Dermis microvascular lymphatic vessel endothelial cell (primary cell): ENCODE measurements around the gene ZNF619. TPM values are rescaled to one million over a fixed set of nuclear protein-coding genes. Genes with fewer than 3 reads are reported as not detected.
A peak's percentile ranks its signal among the peaks of the same experiment; 100 is the strongest.

ENCODE experiments used
- DNase-seq, 2 donors: peaks; one replicate each; pipeline versions ENCODE4 v3.0.0 to v3.0.0-alpha.2; 2010; ENCODE audit warnings: low read depth in 2 of 2
- total RNA-seq: library from RNA; depleted of rRNA; stranded (reverse); fragments of >200 nt; gene quantifications from 2 replicates; pipeline ENCODE4 v1.2.1, GENCODE V29; 2014

ZNF619 gene
- total RNA-seq, 1 donor from 2014 or later: 5.8 TPM

DNA sequence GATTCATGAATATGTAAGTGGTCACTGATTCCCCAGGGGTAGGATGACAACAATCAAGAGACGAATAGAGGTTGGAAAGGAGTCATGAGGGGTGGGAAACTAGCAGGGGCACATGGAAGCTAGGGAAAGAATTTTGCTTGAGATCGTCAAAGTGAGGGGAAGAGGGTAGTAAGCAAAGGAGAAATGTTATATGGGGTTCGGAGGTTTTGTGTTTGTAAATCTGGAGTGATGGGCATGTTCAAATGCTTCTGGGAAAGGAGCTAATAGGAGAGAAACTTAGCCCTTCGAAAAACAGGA is 11.9 kb upstream of the ZNF619 start:
- no peak for DNase-seq

- DNase-seq: no peak
Measured at GRCh38 chr3:40465456-40465855, 11.5 kb upstream of the ZNF619 start.

GRCh38 chr3:40468018-40468417 is 8.9 kb upstream of the ZNF619 start:
- no peak for DNase-seq

- DNase-seq: no peak
Measured at GRCh38 chr3:40470701-40471100, 6.2 kb upstream of the ZNF619 start.

DNA sequence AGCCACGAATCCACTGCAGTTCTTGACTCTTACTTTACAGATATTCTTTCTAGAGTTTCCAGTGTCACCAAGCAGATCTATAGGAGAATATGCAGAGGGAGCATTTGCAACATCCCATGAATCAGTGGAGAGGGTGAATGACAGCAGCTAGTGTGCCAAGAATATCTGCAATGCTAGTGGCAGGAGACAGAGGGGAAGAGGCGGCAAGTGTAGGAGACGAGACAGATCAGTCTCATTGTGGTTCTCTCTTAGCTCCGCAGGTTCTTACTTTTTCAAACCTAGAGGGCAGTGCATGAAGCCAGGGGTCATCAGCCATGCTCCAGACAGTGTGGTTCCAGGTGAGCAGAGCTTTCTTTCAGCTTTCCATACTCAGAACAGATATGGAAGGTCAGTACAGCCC is 744 bp downstream of the ZNF619 start:
- no peak for DNase-seq

DNA sequence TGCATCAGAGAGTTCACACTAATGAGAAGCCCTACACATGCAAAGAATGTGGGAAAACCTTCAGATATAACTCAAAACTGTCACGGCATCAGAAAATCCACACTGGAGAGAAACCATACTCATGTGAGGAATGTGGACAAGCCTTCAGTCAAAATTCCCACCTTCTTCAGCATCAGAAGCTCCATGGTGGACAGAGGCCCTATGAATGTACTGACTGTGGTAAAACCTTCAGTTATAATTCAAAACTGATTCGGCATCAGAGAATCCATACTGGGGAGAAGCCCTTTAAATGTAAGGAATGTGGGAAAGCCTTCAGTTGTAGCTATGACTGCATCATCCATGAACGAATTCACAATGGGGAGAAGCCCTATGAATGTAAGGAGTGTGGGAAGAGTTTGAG is 10.2 kb downstream of the ZNF619 start:
- no peak for DNase-seq

DNA sequence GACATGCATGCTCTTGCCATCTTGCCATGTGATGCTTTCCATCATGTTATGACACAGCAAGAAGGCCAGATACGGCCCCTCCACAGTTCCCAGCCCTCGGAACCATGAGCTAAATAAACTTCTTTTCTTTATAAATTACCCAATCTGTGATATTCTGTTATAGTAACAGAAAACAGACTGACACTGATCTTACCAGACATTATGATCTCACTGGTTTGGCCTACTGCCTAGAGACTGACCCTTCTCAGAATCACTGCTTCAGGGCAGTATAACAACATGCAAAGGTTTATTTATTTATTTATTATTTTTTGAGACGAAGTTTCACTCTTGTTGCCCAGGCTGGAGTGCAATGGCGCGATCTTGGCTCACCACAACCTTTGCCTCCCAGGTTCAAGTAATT is 14.0 kb downstream of the ZNF619 start:
- no peak for DNase-seq

- DNase-seq: no peak
Measured at GRCh38 chr3:40494698-40495097, 17.8 kb downstream of the ZNF619 start.

DNA sequence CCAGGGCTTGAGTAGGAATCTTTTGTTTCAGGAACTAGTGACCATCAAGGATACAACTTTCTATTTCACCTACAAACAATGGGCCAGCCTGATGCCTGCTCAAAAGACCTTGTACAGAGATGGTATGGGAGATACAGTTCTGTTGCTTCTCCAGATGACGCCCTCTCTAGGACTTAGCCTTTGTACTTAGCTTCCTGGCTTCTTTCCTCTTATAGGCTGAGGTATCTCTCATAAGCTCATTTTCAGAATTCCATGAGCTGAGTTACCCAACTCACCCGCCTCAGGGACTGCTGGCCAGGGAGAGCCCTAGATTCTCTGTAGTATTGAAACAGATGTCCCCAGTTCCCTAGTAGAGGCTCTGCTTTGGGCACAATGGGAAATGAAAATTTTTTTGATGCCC is 20.4 kb downstream of the ZNF619 start:
- no peak for DNase-seq

- DNase-seq: no peak
Measured at GRCh38 chr3:40499952-40500351, 23.0 kb downstream of the ZNF619 start.

- DNase-seq: no peak
Measured at GRCh38 chr3:40502034-40502433, 25.1 kb downstream of the ZNF619 start.

- peak; percentile 98 to 99 for DNase-seq
Measured at GRCh38 chr3:40504636-40505430, 27.9 kb downstream of the ZNF619 start.

- peak; percentile 86 to 87 for DNase-seq
Measured at GRCh38 chr3:40505599-40506462, 28.9 kb downstream of the ZNF619 start, which contains the start of gene ZNF620. Gene ZNF620, plus strand, starts transcription at chr3:40506039. Its CDS starts 314 bp downstream, at chr3:40506353.

- no peak for DNase-seq
Measured at GRCh38 chr3:40511031-40511718, 34.3 kb downstream of the ZNF619 start.

GRCh38 chr3:40516201-40516600 is 39.3 kb downstream of the ZNF619 start:
- no peak for DNase-seq

GRCh38 chr3:40518067-40518466 is 41.1 kb downstream of the ZNF619 start:
- no peak for DNase-seq

DNA sequence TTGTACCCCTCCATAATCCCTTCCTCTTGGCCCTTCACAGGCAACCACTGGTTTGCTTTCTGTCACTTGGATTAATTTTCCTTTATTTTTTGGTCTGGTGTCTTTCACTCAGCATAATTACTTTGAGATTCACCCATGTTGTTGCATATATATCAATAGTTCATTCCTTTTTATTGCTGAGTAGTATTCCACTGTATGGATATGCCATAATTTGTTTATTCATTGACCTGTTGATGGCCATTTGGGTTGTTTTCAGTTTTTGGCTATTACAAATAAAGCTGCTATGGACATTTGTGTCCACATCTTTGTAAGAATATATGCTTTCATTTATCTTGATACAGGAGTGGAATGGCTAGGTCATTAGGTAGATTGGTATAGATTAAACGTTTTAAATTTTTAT is 41.9 kb downstream of the ZNF619 start:
- no peak for DNase-seq

DNA sequence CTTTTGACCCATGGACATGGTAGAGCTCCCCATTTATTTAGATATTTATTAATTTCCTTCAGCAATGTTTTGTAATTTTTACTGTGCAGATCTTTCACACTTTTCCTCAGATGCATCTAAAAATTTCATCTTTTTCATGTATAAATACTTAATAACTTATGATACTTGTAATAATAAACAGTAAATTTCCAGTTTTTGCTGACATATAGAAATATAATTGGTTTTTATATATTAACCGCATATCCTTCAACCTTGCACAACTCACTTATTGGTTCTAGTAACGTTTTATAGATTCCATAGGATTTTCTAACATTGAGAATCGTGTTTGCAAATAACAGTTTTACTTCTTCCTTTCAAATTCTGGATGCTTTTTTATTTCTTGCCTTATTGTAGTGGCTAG is 44.3 kb downstream of the ZNF619 start:
- no peak for DNase-seq

- peak in 1 of 2 donors; percentile 1 for DNase-seq
Measured at GRCh38 chr3:40523781-40524180, 46.9 kb downstream of the ZNF619 start.

- no peak for DNase-seq
Measured at GRCh38 chr3:40524222-40524567, 47.3 kb downstream of the ZNF619 start.

DNA sequence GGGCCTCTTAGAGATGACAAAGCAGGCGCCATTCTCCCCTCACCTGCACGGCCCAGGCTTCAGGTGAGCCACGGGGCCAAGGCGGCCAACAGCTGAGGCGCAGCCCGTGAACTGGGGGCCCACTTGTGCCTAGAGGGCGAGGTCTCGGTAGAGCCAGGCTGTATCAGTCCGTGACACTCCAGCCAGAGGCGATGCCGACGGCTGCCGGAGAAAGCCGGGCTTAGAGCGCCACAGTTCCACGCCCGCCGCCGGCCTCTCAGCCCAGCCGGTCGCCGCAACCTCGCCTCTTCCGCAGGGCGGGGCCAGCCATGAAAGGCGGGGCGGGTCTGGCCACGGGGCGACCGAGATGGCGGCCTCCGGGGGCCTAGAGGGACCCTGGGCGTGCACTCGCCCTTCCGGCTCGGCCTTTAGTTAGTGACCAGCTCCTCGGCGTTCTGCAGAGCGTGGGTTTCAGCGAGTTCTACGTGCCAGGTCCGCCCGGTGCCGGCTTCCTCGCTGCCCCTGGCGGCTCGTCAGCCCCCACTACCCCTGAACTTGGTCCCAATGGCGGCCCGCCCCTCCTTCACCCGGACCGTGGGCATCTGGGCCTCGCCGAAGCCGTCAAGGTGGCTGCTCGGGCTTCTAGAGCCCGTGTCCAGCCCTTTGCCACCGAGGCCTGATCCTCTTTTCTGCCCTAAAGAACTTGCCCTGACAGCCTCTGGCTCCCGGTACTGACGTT is 47.8 kb downstream of the ZNF619 start, which contains the start of gene ZNF621:
Gene ZNF621, plus strand, starts transcription at position 393 of the 718 bp plus-strand sequence. CDS start 881 bp downstream, outside the sequence.
- peak; percentile 61 to 89 for DNase-seq
